GM19467 (cell line): Measurements from ENCODE around the gene ACO1.

Source experiments
- ATAC-seq: cut with Tn5 transposase; IDR thresholded peaks from one replicate; pipeline ENCODE4 v1.9.1; 2021; ENCODE audit warnings: mild to moderate bottlenecking, moderate library complexity; ENCODE audit not compliant: unreplicated experiment

ACO1 gene

DNA sequence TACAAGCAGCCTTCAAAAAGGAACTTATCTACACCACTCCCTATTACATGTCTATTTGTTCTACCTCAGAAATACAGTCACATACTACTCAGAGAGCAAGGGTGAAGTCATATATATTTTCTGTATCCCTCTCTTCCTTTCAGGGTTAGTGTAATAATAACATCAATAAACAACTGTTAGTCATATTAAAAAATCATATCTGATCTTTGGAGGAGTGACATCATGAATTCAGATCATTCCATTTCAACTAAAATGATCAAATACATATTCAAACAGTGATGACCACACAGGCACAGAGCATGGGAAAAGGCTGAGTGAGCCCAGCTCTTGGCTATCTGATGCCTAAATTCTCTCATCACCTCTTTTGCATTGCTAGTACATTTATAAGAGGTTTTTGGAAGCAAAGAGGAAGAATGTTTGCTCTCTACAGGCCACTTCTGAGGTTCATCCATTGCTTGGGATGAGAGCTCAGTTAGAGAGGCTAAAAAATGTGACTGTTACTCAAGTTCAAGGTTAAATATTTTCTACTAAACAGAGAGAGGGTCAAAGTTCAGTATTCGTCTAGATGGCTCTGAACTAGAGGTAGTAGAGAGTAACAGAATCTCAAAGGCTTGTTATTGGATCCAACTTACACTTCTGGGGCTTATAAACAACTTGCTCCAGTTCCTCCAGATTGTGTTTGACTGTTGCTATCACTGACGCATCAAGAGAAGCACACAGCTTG is 102.6 kb downstream of the ACO1 start:
- no peak for ATAC-seq

DNA sequence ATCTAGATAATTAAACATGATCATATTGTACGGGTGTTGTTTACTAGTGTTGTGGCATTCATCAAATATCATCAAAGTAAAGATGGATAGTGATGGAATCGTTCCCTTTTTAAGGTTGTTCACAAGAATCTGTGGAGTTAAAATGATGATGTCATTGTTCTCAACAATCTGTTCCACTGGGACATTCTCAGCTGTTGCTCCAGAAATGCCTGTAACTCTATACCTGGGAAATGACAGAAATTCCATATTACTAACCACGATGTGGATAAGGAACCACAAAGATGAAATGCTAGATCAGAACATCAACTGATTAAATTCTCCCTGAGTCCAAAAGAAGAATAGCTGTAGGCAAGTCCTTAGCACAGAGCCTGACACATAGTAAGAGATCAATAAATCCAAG is 103.5 kb downstream of the ACO1 start:
- no peak for ATAC-seq

DNA sequence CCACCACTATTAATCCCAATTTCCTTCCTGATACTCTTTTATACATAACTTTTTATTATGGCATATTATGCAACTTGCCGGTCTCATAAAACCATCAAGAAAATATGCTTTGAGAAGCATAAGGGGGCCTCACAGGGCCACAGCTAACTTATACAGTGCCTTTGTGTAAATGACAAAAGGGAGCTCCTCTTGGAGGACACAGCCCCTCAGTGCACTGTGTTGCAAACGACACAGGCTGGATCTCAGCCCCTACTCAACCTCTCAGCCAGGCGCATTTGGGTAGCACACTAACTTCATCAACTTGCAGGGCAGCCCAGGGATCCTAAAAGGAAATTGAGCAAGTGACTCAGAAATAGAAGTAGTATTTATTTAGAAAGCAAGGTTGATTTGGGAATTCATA is 106.2 kb downstream of the ACO1 start:
- no peak for ATAC-seq

DNA sequence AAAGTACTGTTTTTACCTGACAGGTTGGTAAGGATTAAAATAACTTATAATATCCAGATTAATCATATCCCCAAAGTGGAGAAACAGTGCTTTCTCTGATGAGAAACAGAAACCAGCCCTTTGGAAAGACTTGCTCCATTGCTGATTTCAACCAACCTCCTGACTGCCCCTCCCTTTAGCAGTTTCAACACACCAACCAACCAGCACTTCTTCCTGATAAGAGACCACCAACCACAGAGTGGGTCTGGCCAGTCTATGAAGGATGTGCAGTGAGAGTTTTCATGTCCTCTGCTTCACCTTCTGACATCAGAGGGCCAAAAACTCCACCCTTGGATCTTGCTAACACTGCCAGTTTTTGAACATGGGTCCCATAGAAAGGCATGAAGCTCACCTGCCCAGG is 113.5 kb downstream of the ACO1 start:
- ATAC-seq: no peak

DNA sequence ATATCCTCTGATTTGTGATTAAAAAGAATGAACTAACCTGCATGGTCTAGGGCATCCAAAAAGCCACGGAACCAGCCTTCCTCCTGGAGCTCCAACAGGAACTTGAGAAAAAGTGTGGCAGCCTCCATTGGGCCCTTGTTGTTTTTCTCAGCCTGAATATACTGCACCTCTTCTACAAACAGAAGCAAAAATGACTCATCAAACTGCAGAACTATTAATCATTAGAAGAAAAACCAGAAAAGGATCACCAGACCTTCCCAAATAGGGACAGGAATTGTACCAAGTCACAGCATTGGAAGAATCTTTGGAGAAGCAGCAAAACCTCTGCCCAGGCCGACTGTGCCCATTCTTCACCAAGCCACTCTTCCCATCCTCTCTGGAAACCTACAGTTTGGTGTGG is 116.3 kb downstream of the ACO1 start:
- ATAC-seq: no peak

DNA sequence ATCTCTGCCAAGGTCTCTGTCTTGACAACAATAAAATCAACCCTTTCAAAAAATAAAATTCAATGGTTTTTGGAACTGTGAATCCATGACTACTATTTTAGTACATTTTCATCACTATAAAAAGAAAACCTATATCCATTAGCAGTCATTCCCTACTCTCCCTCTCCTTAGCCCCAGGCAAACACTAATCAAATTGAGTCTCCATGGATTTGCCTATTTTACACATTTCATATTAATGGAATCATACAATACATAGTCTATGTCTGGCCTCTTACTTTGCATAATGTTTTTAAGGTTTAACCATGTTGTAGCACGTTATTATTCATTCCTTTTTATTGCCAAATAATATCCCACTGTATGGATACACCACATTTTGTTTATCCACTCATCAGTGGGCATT is 117.4 kb downstream of the ACO1 start:
- ATAC-seq: no peak

DNA sequence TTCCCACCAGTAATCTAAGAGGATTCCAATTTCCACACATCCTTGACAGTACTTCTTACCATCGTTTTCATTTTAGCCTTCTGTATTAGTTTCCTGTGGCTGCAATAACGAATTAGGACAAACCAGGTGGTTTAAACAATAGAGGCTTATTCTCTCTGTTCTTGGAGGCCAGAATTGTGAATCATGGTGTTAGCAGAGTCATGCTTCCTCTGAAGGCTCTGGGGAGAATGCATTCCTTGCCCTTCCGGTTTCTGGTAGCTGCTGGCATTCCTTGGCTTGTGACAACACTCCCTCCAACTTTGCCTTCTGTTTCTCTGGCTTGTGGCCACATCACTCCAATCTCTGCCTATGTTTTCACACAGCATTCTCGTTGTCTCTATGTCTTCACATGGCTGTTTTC is 118.0 kb downstream of the ACO1 start:
- ATAC-seq: no peak

DNA sequence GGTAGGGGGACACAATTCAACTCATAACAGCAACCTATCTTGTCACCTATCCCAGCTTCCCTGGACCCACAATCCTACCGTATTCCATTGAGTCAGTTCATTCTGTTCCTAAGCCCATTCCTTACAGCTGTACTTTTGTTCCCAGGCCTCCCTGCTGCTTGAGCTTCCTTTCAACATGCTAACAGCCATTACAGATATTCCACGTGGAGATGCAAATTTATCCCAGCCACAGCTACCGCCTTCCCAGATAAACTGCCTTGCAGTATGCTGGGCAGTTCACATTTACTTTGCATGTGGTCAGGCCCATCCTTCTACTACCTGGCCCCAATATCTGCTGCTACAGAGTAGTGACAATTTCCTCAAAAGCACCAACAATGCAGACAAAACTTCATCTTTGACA is 118.6 kb downstream of the ACO1 start:
- ATAC-seq: no peak
